ENCODE data around the gene OSBPL3. TPM values are rescaled to one million over a fixed set of nuclear protein-coding genes. Genes with fewer than 3 reads are reported as not detected.

The OSBPL3 gene
- total and polyA plus RNA-seq, 2 donors (not counting 3 experiments of a cell fraction or from before 2014, with no cell fraction given) = 7.5 to 27.1 TPM

GRCh38 chr7:24828891-24829661, 150.9 kb downstream of the OSBPL3 start:
- dilution Hi-C loops (cut with MboI; ENCODE audit: extremely low pct_ligation_motif_present, low sequenced_read_pairs) = no loop called here
- FAIRE-seq = no peak
- H3K9me1 ChIP-seq (replicated peaks; ENCODE audit: control insufficient read depth, extremely low read depth, insufficient read depth, low read length) = no peaks in the 10 kb centered on the region
- intact Hi-C loops (cut with micrococcal nuclease) = no loop called here
- no peaks in the 10 kb centered on the region for H3K27me3 ChIP-seq (ENCODE audit: control insufficient read depth in 2 of 2, insufficient read depth in 2 of 2, low read length in 2 of 2)
- peak; percentile 46 for DNase-seq (ENCODE audit: low read depth, low spot score)
- H3K27ac ChIP-seq (ENCODE audit: insufficient read depth, low read depth, low read length) = no peak overlapping the region
- no peak overlapping the region for H3K9ac ChIP-seq (replicated peaks; ENCODE audit: extremely low read depth, insufficient read depth, low read length)
- H2AFZ ChIP-seq (ENCODE audit: low read depth, low read length) = no peak overlapping the region
- no peaks in the 10 kb centered on the region for H3K9me3 ChIP-seq (replicated peaks; ENCODE audit: control insufficient read depth, insufficient read depth, low read length)
- H3K36me3 ChIP-seq (ENCODE audit: control insufficient read depth in 2 of 2, extremely low read depth in 1 of 2, insufficient read depth in 2 of 2, low read length in 2 of 2) = no peaks in the 10 kb centered on the region
- H3K4me3 ChIP-seq (replicated peaks in 1 of 3; ENCODE audit: insufficient read depth in 1 of 3, low read depth in 1 of 3, low read length in 3 of 3) = no peak overlapping the region
- no peaks in the 10 kb centered on the region for H4K20me1 ChIP-seq (replicated peaks; ENCODE audit: control insufficient read depth, extremely low read depth, insufficient read depth, low read length)
- no peaks in the 10 kb centered on the region for H3K79me2 ChIP-seq (ENCODE audit: control insufficient read depth, insufficient read depth, low read length)
- TF ChIP-seq EZH2 (IDR thresholded peaks at IDR 0.05; ENCODE audit: borderline replicate concordance, low read depth, low read length, severe bottlenecking) (no peak), POLR2A (IDR thresholded peaks at IDR 0.05; ENCODE audit: low read depth, low read length) (no peak), JUN (IDR thresholded peaks at IDR 0.05; ENCODE audit: borderline replicate concordance, insufficient read depth, insufficient read length, low read depth) (no peak), POLR2AphosphoS5 (IDR thresholded peaks at IDR 0.05; ENCODE audit: insufficient read depth, low read depth, low read length) (no peak), FOS (IDR thresholded peaks at IDR 0.05; ENCODE audit: borderline replicate concordance, insufficient read depth, low read length) (no peak), GATA2 (IDR thresholded peaks at IDR 0.05; ENCODE audit: insufficient read depth, insufficient read length, low read depth, low read length) (no peak), MYC (IDR thresholded peaks at IDR 0.05; ENCODE audit: low read depth, low read length) (no peak)
- TF ChIP-seq, protein P1, sequence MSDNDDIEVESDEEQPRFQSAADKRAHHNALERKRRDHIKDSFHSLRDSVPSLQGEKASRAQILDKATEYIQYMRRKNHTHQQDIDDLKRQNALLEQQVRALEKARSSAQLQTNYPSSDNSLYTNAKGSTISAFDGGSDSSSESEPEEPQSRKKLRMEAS (IDR thresholded peaks at IDR 0.05; ENCODE audit: insufficient read depth, insufficient read length) = no peak
- TF ChIP-seq, protein P2, sequence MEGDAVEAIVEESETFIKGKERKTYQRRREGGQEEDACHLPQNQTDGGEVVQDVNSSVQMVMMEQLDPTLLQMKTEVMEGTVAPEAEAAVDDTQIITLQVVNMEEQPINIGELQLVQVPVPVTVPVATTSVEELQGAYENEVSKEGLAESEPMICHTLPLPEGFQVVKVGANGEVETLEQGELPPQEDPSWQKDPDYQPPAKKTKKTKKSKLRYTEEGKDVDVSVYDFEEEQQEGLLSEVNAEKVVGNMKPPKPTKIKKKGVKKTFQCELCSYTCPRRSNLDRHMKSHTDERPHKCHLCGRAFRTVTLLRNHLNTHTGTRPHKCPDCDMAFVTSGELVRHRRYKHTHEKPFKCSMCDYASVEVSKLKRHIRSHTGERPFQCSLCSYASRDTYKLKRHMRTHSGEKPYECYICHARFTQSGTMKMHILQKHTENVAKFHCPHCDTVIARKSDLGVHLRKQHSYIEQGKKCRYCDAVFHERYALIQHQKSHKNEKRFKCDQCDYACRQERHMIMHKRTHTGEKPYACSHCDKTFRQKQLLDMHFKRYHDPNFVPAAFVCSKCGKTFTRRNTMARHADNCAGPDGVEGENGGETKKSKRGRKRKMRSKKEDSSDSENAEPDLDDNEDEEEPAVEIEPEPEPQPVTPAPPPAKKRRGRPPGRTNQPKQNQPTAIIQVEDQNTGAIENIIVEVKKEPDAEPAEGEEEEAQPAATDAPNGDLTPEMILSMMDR (IDR thresholded peaks at IDR 0.05; ENCODE audit: extremely low read depth in 1 of 2, insufficient read depth in 1 of 2, low read depth in 1 of 2, low read length in 2 of 2) = no peak
- CTCF ChIA-PET = interaction anchor here (0.7 to 1.5 kb wide), 2 partner anchors 150 to 264 kb away, joined by 4 read pairs; no protein-coding TSS in a partner anchor
- H3K4me2 ChIP-seq (ENCODE audit: insufficient read depth, low read length) = no peak overlapping the region
- POLR2A ChIA-PET = no interaction called here
- no TSS peak for BruUV-seq (replicated peaks)
- peaks cover 26% of the 10 kb centered on the region for H3K4me1 ChIP-seq (ENCODE audit: control insufficient read depth, extremely low read depth, insufficient read depth, low read length)

Measured in endothelial cell of umbilical vein (primary cell).